HG02938 (cell line): ENCODE results near the gene AZIN2.
"Not testable (repeated sequence)": the region's sequence is repeated elsewhere in the genome, so short reads cannot be mapped to it uniquely, and the experiment has no call there.

Experiments
- ATAC-seq: cut with Tn5 transposase; IDR thresholded peaks from one replicate; pipeline ENCODE4 v1.9.1; 2021; ENCODE audit warnings: mild to moderate bottlenecking, moderate library complexity; ENCODE audit not compliant: unreplicated experiment

Gene AZIN2

GRCh38 chr1:33093004-33093403, 12.1 kb downstream of the AZIN2 start:
- no peak for ATAC-seq

GRCh38 chr1:33094486-33094885, 13.5 kb downstream of the AZIN2 start:
- ATAC-seq, result no peak

GRCh38 chr1:33094971-33095604, 14.1 kb downstream of the AZIN2 start:
- no peak for ATAC-seq

- ATAC-seq, result no peak
These were observed 15.5 kb downstream of the AZIN2 start for GRCh38 chr1:33096363-33097005.

- ATAC-seq, result no peak
These were observed 16.2 kb downstream of the AZIN2 start for GRCh38 chr1:33097137-33097611.

- ATAC-seq, result no peak
These were observed 16.8 kb downstream of the AZIN2 start for GRCh38 chr1:33097762-33098161.

- no peak for ATAC-seq
These were observed 17.4 kb downstream of the AZIN2 start for GRCh38 chr1:33098371-33098770.

- ATAC-seq, result peak; percentile 84
These were observed 18.6 kb downstream of the AZIN2 start for GRCh38 chr1:33099290-33100118.

- not testable (repeated sequence) for ATAC-seq
These were observed 19.1 kb downstream of the AZIN2 start for GRCh38 chr1:33100119-33100415.

- ATAC-seq, result no peak
These were observed 29.5 kb downstream of the AZIN2 start for GRCh38 chr1:33110477-33110876.

GRCh38 chr1:33111965-33112364, 31.0 kb downstream of the AZIN2 start:
- ATAC-seq, result no peak

- ATAC-seq, result no peak
These were observed 36.6 kb downstream of the AZIN2 start for GRCh38 chr1:33117440-33118085.

GRCh38 chr1:33118274-33118673, 37.3 kb downstream of the AZIN2 start:
- no peak for ATAC-seq

GRCh38 chr1:33119050-33119449, 38.1 kb downstream of the AZIN2 start:
- no peak for ATAC-seq

GRCh38 chr1:33119532-33120217, 38.7 kb downstream of the AZIN2 start:
- no peak for ATAC-seq

GRCh38 chr1:33120436-33121231, 39.7 kb downstream of the AZIN2 start:
- ATAC-seq, result no peak

GRCh38 chr1:33121728-33122127, 40.8 kb downstream of the AZIN2 start:
- ATAC-seq, result no peak

- no peak for ATAC-seq
These were observed 41.7 kb downstream of the AZIN2 start for GRCh38 chr1:33122483-33123178.

- no peak for ATAC-seq
These were observed 42.3 kb downstream of the AZIN2 start for GRCh38 chr1:33123266-33123665.
